Measurements from ENCODE around the gene ZFP3.

GRCh38 chr17:5115673-5116651, 37.7 kb downstream of the ZFP3 start, which contains the start of gene USP6:
- no peak for TF ChIP-seq POLR2A (IDR thresholded peaks at IDR 0.05; ENCODE audit: low read depth, low read length)
- TF ChIP-seq POLR2AphosphoS5 (IDR thresholded peaks at IDR 0.05; ENCODE audit: low read depth, low read length) = no peak
- no peak for TF ChIP-seq TAF1 (IDR thresholded peaks at IDR 0.05; ENCODE audit: low read depth, low read length)
- TF ChIP-seq POU2F2 (IDR thresholded peaks at IDR 0.05; ENCODE audit: low read depth, low read length) = no peak
